ENCODE measurements around the gene PIPOX. TPM values are rescaled to one million over a fixed set of nuclear protein-coding genes. Genes with fewer than 3 reads are reported as not detected.

Gene PIPOX, protein sequence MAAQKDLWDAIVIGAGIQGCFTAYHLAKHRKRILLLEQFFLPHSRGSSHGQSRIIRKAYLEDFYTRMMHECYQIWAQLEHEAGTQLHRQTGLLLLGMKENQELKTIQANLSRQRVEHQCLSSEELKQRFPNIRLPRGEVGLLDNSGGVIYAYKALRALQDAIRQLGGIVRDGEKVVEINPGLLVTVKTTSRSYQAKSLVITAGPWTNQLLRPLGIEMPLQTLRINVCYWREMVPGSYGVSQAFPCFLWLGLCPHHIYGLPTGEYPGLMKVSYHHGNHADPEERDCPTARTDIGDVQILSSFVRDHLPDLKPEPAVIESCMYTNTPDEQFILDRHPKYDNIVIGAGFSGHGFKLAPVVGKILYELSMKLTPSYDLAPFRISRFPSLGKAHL
- 0.69 and 1.6 TPM in 2 replicates for total RNA-seq (2014; rRNA removed; shearing (Covaris generic); ENCODE audit: low replicate concordance)

DNA sequence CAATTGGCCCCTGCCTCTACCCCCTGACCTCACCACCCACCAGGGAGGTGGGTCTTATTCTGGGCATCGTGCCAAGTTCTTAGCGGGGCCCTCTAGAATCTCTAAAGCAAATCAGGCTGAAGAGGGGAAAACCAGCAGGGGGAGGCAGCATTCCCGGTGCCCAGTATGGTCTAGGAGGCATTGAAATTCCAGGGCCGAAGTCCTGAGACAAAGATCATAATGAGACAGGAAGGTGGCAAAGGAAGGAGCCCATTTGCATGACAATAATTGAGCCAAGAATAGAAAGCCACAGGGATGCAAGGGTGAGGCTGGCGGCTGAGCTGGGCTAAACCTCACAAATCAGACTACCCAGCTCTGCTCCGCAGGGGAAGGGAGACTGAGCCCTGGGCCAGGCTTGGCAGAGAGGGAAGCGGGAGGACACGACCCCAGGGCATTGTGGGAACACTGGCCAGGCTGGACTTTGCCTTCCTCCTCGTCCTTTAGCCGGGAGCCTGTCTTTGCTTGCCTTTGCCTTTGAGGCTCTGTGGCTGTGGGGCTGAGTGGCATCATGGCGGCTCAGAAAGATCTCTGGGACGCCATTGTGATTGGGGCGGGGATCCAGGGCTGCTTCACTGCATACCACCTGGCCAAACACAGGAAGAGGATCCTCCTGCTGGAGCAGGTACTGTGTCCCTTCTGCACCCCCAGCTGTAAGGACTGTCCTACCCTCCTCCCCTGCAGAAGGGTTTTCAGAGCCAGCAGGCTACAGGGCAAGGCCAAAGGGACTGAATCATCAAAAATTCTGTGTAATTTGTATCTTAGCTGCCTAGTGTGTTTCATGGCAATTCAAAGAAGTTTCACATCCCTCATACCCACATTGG is at the start of gene PIPOX:
Gene PIPOX, plus strand, starts transcription at position 463 of the 860 bp plus-strand sequence. Its CDS starts 85 bp downstream, at position 548.
- Histone ChIP-seq H3K27me3 (no peaks in the 10 kb centered on the region), H3K4me3 (peak within 1 kb of the TSS; percentile 37), H3K9me3 (no peaks in the 10 kb centered on the region), H3K36me3 (no peaks in the 10 kb centered on the region)
- DNase-seq = peak; percentile 88

DNA sequence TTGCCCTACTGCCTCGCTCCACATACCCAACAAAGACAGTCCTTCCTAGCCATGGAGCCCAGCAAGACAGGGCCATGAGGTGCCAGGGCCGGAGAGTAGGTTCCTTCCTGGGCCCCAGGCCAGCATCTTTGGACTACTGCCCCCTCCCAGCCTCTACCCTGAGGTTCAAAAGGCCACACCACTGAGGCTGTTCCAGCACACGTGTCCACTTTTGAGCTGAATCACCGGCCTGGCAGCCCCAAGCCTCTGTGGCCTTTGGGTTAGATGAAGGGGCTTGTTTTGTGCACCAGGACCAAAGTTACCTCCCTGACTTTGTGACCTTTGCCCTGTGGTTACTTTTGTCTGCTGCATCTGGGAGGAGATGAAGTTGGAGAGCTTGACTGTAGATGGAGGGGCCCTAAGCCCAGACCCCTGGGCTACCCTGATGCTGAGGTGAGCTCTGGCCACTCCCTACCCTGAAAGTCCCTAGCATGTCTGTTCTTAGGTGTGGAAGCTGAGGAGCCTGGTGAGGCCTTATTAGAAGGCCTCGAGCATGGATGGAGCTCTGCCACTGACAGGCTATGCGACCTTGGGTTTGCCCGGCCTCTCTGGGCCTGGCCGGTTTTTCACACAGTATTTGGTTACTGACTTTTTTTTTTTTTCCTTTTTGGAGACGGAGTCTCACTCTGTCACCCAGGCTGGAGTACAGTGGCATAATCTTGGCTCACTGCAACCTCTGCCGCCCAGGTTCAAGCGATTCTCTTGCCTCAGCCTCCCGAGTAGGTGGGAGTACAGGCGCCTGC is 49.1 kb upstream of the PIPOX start:
- Histone ChIP-seq H3K4me3 (no peak overlapping the region), H3K27me3 (no peaks in the 10 kb centered on the region; the same call in 1 of the 2 replicates), H3K36me3 (no peaks in the 10 kb centered on the region), H3K9me3 (no peaks in the 10 kb centered on the region)
- DNase-seq = peak; percentile 59

DNA sequence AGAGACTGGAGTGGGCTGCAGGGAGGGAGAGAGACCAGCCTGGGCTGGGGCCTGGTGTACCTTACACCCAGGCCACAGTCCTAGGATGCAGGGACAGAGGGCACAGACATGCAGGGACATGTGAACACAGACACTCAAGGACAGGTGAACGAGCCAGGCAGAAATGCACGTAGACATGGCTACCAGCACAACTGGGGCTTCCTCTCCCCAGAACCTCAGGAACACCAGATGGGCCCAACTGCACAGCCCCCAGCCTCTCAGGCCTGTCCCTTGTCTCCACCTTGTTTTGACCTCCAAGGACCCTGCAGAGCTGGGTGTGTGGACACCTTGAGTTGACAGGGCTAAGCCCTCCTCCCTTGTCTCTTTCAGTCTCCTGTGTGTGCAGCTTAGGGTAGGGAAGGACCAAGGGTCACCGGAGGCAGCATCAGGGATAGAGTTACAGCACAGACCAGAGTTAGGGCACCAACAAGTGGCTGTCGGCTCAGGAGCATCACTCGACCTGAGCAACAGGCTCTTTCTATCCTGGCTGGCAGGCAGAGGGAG is 46.3 kb upstream of the PIPOX start:
- DNase-seq = no peak
- no peaks in the 10 kb centered on the region for H3K9me3 ChIP-seq
- no peak overlapping the region for H3K4me3 ChIP-seq
- no peaks in the 10 kb centered on the region; the same call in 1 of the 2 replicates for H3K27me3 ChIP-seq
- H3K36me3 ChIP-seq = no peaks in the 10 kb centered on the region

DNA sequence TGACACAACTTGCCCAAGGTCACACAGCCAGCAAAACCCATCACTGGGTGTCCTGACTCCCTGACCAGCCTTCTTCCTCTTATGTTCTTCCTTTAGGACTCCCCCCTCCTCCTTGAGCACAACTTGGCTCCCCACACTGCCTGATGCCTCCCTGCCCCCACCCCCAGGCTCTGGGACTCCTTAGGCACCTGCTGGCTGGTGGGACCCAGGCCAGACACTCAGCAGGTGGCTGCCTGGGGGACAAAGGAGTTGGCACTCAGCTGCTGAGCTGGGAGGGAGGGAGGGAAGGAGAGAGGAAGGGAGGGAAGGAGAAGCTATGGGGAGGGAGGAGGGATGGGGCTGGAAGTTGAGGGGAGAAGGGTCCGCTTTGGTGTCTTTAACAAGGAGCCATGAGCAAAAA is 45.1 kb upstream of the PIPOX start:
- no peak for DNase-seq
- Histone ChIP-seq H3K27me3 (no peaks in the 10 kb centered on the region; the same call in 1 of the 2 replicates), H3K4me3 (no peak overlapping the region), H3K36me3 (no peaks in the 10 kb centered on the region), H3K9me3 (no peaks in the 10 kb centered on the region)

DNA sequence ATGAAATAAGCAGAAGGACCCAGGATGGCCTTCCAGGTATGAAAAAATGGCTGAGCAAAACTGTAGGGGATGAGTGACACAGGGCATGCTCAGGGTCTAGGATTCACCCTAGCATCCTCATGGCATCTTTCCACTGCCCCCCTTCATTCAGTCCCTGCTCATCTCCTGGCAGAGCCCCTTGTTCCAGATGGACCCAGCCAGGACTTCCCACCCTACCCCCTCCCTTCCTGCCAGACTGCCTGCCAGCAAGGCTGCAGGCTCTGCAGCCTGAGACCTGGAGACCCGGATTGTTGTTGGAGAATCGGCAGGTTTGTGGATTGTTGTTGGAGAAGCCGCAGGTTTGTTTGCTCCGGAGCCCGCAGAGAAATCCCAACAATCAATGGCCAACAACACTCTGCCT is 43.7 kb upstream of the PIPOX start:
- Histone ChIP-seq H3K36me3 (no peaks in the 10 kb centered on the region), H3K4me3 (no peak overlapping the region), H3K9me3 (no peaks in the 10 kb centered on the region), H3K27me3 (peaks cover 1% of the 10 kb centered on the region)
- no peak for DNase-seq

DNA sequence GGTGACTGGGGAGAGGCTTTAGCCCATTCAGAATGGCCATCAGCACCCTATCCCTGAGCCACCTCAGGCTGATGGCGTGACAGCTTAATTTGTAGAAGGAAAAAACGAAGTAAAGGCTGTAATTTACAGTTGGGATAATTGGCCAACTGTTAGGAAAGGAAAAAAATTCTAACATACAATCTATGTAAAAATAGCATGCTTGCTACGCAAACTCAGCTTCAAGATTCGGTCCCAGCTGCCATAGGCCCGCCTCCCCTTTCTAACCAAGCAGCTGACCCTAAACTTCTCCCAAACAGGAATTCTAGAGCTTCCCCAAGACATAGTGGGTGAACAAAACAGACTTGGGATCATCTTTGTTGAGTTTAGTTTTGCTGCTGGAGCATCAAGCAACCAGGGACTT is 42.0 kb upstream of the PIPOX start:
- Histone ChIP-seq H3K9me3 (no peaks in the 10 kb centered on the region), H3K27me3 (peaks cover 14% of the 10 kb centered on the region), H3K4me3 (no peak overlapping the region), H3K36me3 (no peaks in the 10 kb centered on the region)
- DNase-seq = no peak

DNA sequence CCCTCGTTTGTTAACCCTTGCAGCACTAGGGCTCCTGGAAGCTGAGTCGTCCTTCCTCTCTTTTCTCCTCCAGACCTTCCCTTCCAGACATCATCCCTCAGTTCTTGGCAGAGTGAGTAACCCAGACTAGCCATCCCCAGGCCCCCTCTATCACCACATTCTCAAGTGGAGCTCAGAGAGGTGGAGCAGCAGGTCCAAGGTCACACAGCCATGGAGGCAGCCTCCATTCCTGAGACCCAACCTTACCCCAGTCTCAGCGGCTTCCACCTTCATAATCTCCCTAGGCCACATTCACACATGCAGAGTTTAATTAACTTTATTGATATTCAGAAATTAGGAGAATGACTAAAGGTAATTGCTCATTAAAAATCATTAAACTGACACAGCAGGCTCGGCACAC is 40.1 kb upstream of the PIPOX start:
- Histone ChIP-seq H3K36me3 (no peaks in the 10 kb centered on the region), H3K4me3 (no peak overlapping the region), H3K9me3 (no peaks in the 10 kb centered on the region), H3K27me3 (peaks cover 14% of the 10 kb centered on the region)
- DNase-seq = no peak

DNA sequence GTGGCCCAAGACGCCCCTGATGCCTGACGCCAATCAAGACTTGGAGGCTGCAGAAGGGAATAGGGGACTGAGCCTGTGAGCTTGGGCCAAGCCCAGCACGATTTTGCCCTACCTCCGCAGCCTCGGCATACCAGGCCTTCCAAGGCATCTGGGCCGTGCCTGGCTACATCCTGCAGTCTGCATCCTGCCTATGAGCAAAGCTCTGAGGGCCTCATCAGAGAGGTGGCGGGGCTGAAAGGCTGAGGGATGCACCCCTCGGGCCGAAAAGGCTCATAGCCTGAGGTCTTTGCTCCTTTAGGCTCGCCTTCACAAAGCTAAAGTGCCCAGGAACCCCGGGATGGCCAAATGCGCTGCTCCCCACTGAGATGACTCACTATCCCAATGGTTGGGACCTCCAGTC is 39.7 kb upstream of the PIPOX start:
- no peak for DNase-seq
- Histone ChIP-seq H3K4me3 (no peak overlapping the region), H3K27me3 (peaks cover 14% of the 10 kb centered on the region), H3K36me3 (no peaks in the 10 kb centered on the region), H3K9me3 (no peaks in the 10 kb centered on the region)

DNA sequence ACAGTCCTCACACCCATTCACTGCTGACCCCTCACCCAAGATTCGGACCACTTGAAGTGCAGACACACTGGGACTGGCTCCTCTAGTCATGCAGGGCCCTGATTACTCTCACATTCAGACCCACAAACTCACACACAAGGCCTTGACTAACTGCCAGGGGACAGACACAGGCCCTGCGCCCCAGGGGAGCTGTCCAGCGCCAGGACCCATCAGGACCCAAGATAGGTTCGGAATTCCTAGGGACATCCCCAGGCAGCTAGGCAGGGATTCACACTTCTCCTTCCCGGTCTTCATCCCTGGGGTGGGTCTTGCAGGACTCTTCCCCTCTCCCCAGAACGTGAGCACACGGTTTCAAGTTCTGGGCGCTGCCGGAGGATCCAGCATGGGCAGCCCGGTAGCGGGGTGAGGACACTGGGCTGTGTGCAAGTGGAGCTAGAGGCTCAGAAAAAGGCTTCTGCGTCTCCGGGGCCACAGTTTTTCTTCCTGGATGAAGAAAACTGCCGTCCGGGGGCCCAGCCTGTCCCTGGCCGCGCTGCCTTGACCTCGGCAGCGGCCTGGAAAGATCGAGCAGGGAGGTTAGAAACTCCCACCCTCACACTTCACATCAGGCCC is 38.8 kb upstream of the PIPOX start:
- Histone ChIP-seq H3K9me3 (no peaks in the 10 kb centered on the region), H3K36me3 (no peaks in the 10 kb centered on the region), H3K27me3 (peaks cover 14% of the 10 kb centered on the region), H3K4me3 (no peak overlapping the region)
- DNase-seq = peak; percentile 20

DNA sequence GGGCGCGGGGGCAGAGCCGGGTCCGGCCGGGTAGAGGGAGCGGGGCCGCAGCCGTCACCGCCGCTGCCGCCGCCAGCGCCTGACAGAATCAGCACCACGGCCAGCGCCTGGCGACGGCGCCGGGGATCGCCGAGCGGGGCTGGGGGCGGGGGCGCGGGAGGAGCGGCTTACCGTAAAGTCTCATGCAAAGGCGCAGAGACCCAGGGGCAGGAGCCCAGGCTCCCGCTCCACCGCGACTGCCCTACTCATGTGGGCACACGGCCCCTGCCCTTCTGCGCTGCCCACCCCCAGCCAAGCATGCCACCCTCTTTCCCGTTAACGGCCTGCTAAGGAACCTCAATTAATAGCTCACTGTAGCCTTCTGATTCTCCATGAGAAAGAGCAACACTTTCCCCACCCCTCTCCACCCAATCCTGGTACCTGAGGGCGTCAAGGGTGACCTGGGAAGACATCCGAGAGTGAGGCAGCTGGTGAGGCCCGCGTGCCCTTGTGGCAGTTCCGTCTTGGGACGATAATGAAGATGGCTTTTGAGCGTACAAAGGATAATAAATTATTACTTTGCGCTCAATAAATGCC is 36.9 kb upstream of the PIPOX start, which contains the start of gene SEZ6:
Gene SEZ6, minus strand, starts transcription at position 98 of the 576 bp plus-strand sequence. CDS start 164 bp downstream, outside the sequence.
- DNase-seq = peak; percentile 80
- H3K27me3 ChIP-seq = peaks cover 16% of the 10 kb centered on the region
- no peak within 1 kb of the TSS for H3K4me3 ChIP-seq
- no peaks in the 10 kb centered on the region for H3K9me3 ChIP-seq
- no peaks in the 10 kb centered on the region for H3K36me3 ChIP-seq

DNA sequence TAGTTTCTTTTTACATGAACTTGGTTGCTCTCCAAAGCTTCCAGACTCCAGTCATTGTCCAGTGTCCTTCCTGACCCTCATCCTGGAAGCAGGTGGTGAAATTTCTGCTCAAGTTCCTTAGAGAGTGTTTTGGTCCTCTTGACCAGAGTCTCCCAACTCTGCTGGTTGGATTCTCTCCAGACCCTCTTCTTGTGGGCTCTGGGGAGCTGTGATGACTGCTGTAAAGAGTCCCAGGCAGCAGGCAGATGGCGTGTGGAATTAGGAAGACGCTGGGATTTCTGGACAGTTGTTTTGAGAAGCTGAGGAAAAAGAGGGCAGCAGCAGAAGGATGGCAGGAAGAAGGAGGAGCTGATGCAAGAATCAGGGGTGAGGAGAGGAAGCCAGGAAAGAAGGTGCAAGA is 35.5 kb upstream of the PIPOX start:
- H3K36me3 ChIP-seq = no peaks in the 10 kb centered on the region
- no peaks in the 10 kb centered on the region for H3K9me3 ChIP-seq
- peaks cover 16% of the 10 kb centered on the region for H3K27me3 ChIP-seq
- H3K4me3 ChIP-seq = no peak overlapping the region
- no peak for DNase-seq

DNA sequence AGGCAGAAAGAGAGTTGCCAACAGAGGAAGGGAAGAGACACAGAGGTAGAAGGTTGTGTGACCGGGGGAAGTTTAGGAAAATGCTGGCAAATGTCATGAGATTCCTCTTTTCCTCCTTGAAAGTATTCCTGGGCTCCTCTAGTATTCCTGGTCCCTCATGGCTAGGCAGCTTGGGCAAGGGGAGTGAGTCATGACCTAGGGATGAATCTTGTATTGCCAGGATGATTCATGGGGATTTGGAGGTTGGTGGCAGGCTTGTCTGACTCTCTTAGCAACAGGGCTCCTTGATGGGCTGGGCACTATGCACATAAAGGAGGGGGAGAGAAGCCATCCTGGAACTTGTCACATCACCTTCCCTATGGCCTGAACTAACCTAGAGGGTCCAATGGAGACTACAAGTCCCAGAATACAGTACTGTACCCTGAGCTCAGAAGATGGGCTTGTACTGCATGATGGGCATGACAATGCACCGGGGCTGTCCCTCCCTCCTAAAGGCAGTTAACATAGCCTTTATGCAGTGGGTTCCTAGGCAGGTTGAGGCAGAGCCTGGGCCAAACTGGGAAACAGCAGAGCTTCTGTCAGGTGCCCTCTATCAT is 35.0 kb upstream of the PIPOX start:
- DNase-seq = peak; percentile 81
- Histone ChIP-seq H3K4me3 (no peak overlapping the region), H3K9me3 (no peaks in the 10 kb centered on the region), H3K27me3 (peaks cover 16% of the 10 kb centered on the region), H3K36me3 (no peaks in the 10 kb centered on the region)

DNA sequence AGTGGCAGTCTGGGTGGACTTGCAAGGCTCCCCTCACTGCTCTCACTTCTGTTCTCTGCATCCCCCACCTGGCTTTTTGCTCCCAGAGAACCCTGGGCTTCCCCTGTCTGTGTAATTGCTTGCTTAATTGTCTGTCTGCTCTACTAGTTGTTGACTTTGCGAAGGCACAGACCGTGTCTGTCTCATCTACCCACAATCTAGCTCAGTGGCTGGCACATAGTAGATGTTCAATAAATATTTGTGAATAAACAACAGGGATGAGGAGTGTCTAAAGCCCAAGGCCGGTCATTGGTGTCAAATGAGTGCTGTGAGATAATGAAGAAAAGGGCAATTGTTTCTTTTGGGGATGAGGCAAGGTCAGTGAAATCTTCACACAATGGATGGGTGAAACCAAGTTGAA is 34.4 kb upstream of the PIPOX start:
- Histone ChIP-seq H3K27me3 (peaks cover 16% of the 10 kb centered on the region), H3K4me3 (no peak overlapping the region), H3K36me3 (no peaks in the 10 kb centered on the region), H3K9me3 (no peaks in the 10 kb centered on the region)
- no peak for DNase-seq

DNA sequence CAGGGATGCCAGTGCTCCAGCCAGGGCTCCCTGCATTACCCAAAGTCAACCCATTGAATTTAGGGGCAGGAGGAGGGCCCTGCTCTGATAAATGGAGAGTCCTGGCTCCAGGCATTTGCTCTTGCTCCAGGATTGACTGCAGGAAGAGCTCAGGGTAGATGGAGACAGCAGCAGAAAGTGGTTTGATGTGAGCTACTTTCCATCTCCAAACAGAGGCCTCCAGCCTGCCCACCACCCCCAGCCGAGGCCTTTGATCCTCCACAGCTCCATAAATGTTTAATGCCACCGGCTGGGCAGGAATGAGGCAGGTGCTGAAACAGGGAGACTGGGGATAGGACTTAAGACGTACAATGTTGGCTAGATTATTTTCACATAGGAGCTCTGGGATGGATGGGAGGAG is 32.8 kb upstream of the PIPOX start:
- H3K36me3 ChIP-seq = no peaks in the 10 kb centered on the region
- peaks cover 11% of the 10 kb centered on the region for H3K27me3 ChIP-seq
- no peaks in the 10 kb centered on the region for H3K9me3 ChIP-seq
- no peak for DNase-seq
- no peak overlapping the region for H3K4me3 ChIP-seq

DNA sequence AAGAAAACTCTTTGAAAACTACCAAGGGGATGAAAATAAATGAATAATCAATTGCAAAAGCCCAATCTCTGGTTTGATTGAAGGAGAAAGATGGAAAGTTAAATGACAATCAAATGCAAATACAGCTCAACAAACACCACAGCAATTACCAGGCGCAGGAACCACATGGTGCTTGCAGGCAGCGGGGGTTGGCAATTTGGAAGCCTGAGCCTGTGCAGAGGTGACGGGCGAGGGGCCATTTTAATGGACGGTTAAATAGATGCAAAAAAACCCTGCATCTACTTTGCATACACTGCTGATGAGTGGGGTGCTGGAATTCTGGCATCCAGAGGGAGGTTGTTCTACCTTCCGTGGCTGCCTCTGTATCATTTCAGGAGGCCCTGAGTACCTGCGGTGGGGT is 32.4 kb upstream of the PIPOX start:
- H3K27me3 ChIP-seq = peaks cover 9% of the 10 kb centered on the region
- no peaks in the 10 kb centered on the region for H3K9me3 ChIP-seq
- no peaks in the 10 kb centered on the region for H3K36me3 ChIP-seq
- no peak for DNase-seq
- H3K4me3 ChIP-seq = no peak overlapping the region

Data from MG63 (cell line).